Stimulated activated CD8-positive, alpha-beta memory T cell treated with anti-CD3 and anti-CD28 coated beads, Interleukin-12 subunit alpha, Interleukin-12 subunit beta, amount 100 ng/mL, for 1 hour (primary cell): ENCODE measurements around the gene RBM41.

ENCODE experiments used
- DNase-seq: peaks from one replicate; pipeline ENCODE4 v3.0.0-alpha.2; 2020; ENCODE audit warnings: low read depth

RBM41 gene

DNA sequence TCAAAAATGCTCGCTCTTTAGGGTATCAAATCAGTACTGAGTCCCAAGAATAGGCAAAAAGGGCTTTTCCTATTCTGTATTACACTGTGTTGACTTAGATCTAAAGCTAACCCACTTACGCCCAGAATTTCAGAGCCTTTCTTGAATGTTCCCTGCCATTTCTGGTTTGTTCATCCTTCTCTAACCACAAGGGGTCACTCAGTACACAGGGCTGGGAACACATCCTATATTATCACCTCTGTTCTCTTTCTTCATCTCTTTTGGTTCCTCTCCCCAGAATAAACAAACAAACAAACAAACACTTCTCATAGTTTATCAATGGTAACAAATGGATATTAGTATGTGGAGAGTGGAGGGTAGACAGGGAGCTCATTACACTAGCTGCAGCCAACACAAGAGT is 93.1 kb downstream of the RBM41 start:
- DNase-seq = no peak

- DNase-seq = no peak
These were observed 103.7 kb downstream of the RBM41 start for GRCh38 chrX:107014936-107015335.
